ENCODE data around the gene JAG1. TPM values are rescaled to one million over a fixed set of nuclear protein-coding genes. Genes with fewer than 3 reads are reported as not detected.

Gene JAG1
- total and polyA plus RNA-seq, 8 donors: 13.9 to 60.1 (median 25.1) TPM

GRCh38 chr20:10668677-10669368, 5.0 kb downstream of the JAG1 start:
- H3K27me3 ChIP-seq: no peaks in the 10 kb centered on the region
- no peak overlapping the region for H3K4me3 ChIP-seq
- peaks cover 42 to 58% (median 51%) of the 10 kb centered on the region in 3 donors for H3K4me1 ChIP-seq
- no peak for ATAC-seq
- no peaks in the 10 kb centered on the region for H3K36me3 ChIP-seq
- WGBS, 2 donors: 60 to 72% methylated on average over 7 of the region's 7 CpGs
- peak overlapping the region in 1 of 4 donors; percentile 13 for H3K27ac ChIP-seq
- TF ChIP-seq CTCF (IDR thresholded peaks at IDR 0.05): no peak
- no peak for DNase-seq
- H3K9me3 ChIP-seq: no peaks in the 10 kb centered on the region
- no peak for FAIRE-seq
- intact Hi-C loops (cut with DNase I): no loop called here

- no peak for TF ChIP-seq CTCF (IDR thresholded peaks at IDR 0.05)
- FAIRE-seq: no peak
- Histone ChIP-seq H3K4me1 (peaks cover 52 to 67% (median 58%) of the 10 kb centered on the region in 3 donors), H3K36me3 (peaks cover 0 to 5% (median 3%) of the 10 kb centered on the region in 3 donors), H3K27ac (peak overlapping the region; percentile 30 to 74 (median 65)), H3K27me3 (no peaks in the 10 kb centered on the region), H3K4me3 (peak overlapping the region in 1 of 4 donors; percentile 4), H3K9me3 (no peaks in the 10 kb centered on the region)
- intact Hi-C loops (cut with DNase I): no loop called here
- DNase-seq: no peak
- ATAC-seq: no peak
- WGBS, 2 donors: 64 to 73% methylated on average over 6 of the region's 6 CpGs
Measured at GRCh38 chr20:10667560-10668167, 6.1 kb downstream of the JAG1 start.

- 15 to 31% methylated on average over 21 of the region's 21 CpGs for WGBS, 2 donors
- H3K36me3 ChIP-seq: peaks cover 0 to 9% (median 7%) of the 10 kb centered on the region in 3 donors
Measured at GRCh38 chr20:10667077-10667401, 6.8 kb downstream of the JAG1 start.

GRCh38 chr20:10666221-10667076, 7.3 kb downstream of the JAG1 start:
- Histone ChIP-seq H3K27me3 (no peaks in the 10 kb centered on the region), H3K9me3 (no peaks in the 10 kb centered on the region), H3K27ac (peak overlapping the region; percentile 30 to 74 (median 65)), H3K36me3 (peaks cover 0 to 13% (median 9%) of the 10 kb centered on the region in 3 donors), H3K4me3 (peak overlapping the region in 2 of 4 donors; percentile 4 to 12), H3K4me1 (peaks cover 52 to 67% (median 58%) of the 10 kb centered on the region in 3 donors)
- ATAC-seq: peak in 3 of 4 donors; percentile 9 to 20 (median 10)
- no peak for TF ChIP-seq CTCF (IDR thresholded peaks at IDR 0.05)
- no peak for DNase-seq
- 50 to 51% methylated on average over 7 of the region's 7 CpGs for WGBS, 2 donors
- intact Hi-C loops (cut with DNase I): no loop called here
- no peak for FAIRE-seq

More at GRCh38 chr20:10667077-10667401, 6.8 kb downstream of the JAG1 start:
- Histone ChIP-seq H3K9me3 (no peaks in the 10 kb centered on the region), H3K4me1 (peaks cover 52 to 67% (median 58%) of the 10 kb centered on the region in 3 donors), H3K27ac (peak overlapping the region; percentile 30 to 74 (median 65)), H3K27me3 (no peaks in the 10 kb centered on the region), H3K4me3 (peak overlapping the region in 1 of 4 donors; percentile 4)
- FAIRE-seq (no peak), ATAC-seq (peak in 2 of 4 donors; percentile 1 to 3), DNase-seq (peak; percentile 35 to 77 (median 50))
- TF ChIP-seq CTCF (IDR thresholded peaks at IDR 0.05): no peak
- intact Hi-C loops (cut with DNase I): no loop called here

All from pancreas (tissue), 10 donors.